ENCODE results near the gene LPP.

LPP gene

DNA sequence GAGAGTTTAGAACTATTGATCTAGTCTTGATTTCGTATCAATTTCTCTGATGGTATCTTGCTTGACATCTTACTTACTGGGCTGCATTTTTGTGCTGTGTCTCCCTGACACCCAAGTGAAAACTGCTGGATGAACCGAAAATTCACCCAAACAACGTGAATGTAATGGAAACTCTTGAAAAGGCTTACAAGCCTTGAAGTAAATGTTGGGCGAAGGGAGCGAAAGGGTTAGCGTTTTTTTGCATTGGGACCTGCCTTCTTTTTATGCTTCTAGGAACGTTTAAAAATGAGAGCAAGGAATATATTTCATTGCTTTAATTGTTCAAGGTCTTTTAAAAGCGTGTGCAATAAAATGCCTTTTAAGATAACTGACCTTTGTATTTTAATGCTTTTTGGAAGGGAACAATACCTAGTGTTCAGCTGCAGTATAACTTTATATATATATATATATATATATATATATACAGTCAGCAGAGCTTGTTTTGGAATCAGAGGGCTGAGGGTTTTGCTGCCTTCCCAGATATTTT is 94.1 kb downstream of the LPP start:
- no peak for DNase-seq (ENCODE audit: low read depth, low spot score)

DNA sequence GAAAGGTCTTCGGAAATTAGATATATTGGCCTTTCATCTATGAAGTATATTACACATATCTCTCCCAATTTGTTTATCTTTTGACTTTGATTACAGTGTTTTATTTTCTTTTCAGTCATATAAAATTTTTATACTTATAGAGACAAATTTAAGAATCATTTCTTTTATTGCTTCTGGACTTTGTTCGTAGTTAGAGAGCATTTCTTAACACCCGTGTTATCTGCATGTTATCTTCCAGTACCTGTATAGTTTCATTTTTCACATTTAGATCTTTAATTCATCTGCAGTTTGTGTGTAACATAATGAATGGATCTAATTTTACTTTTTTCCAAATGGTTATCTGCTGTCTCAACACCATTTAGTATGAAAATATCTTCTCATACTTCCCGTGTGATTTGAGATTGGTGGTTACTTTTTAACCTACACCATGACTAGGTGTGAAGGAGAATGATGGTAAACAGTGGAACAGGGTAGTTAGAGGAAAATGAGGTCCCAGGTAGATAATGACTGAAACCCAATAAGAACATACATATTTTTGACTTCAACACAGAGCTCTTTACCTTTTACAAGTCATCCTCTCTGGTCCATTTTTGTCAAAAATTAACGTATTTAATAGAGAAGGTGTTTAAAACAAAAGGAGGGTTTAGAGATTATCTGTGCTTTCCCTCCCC is 99.3 kb downstream of the LPP start:
- no peak for DNase-seq (ENCODE audit: low read depth, low spot score)

DNA sequence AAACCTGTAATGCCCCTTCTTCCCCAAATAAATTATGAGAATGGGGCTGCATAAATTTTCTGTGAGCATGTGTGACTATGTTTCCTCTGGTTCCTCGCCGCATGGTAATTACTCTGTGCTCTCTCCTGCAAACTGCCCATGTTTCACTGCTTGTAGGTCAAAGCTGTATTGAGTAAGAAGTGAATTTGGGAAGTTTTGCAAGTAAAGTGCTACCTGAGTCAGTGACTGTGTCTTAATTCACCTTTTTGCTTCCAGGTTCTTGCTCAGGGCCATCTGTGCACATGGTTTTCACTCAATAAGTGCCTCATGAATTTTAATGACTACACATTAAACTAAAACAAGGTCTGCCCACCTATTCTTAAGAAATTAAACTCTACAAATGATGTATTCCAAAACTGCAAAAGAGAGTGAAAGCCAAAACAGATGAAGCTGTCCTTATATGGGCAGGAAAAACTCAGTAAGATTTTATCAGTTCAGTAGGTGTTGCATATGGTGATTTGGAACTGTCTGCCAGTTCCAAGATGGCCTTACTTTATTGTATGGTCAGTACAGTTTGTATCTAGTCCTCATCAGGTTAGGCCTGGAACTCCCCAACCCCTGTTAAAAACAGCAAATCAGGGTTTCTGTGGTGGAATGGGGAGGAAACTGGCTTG is 100.0 kb downstream of the LPP start:
- no peak for DNase-seq (ENCODE audit: low read depth, low spot score)

DNA sequence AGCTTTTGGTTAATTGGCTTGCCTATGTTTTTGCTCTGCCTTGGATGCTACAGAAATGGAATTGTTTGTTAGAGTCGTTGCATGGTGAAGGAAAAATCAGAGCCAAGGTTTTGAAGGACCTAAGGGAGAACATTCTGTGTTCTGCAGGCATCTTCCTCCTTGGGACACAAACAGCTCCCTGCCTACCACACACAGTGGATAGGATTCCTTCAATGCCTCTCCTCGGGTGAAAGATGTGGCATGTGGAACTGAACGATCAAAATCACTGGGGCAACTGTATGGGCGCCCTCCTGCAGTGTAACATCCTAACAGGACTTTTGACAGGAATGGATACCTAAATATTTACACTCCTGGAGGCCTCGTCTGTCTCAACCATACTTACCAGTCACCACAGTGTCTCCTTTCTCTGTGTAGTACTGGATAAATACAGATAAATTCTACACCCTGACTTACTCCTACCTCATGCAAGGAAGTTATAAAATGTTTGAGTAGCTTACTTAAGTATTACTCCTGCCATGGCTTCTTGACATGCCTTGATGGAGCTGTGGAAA is 100.6 kb downstream of the LPP start:
- DNase-seq (ENCODE audit: low read depth, low spot score): no peak

DNA sequence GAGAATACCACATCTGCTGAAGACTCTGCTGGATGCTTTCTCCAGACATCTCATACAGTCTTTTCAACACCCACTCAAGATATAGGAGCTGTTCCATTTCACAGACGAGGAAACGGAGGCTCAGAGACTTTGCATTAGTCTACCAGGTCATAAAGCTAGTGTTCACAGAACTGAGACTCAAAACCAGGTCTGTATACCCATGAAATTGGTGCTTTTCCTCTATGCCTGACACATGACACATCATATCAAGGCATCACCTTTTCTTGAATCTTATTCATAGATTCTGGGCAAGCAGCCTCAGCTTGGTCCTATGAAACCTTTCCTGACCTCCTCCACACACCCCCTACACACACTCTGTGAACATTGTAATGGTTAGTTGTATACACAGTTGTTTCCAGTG is 101.2 kb downstream of the LPP start:
- no peak for DNase-seq (ENCODE audit: low read depth, low spot score)

DNA sequence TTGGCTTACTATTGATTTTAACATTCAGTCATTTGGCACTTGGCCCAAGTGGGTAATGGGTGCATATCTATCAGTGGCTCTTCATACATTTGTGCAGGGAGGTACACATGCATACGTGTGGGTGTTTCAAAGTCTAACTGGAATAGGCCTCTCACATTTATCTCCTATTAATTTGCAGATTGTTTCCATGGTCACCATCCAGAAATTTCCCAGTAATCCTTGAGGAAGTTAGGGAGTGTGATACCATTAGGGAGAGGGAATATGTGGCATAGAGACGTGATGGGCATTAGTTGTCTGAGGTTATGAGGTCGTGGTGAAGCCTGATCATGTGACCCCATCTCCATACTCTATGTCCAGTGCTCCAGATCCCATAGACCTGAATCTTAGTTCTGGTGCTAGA is 102.8 kb downstream of the LPP start:
- DNase-seq (ENCODE audit: low read depth, low spot score): no peak

DNA sequence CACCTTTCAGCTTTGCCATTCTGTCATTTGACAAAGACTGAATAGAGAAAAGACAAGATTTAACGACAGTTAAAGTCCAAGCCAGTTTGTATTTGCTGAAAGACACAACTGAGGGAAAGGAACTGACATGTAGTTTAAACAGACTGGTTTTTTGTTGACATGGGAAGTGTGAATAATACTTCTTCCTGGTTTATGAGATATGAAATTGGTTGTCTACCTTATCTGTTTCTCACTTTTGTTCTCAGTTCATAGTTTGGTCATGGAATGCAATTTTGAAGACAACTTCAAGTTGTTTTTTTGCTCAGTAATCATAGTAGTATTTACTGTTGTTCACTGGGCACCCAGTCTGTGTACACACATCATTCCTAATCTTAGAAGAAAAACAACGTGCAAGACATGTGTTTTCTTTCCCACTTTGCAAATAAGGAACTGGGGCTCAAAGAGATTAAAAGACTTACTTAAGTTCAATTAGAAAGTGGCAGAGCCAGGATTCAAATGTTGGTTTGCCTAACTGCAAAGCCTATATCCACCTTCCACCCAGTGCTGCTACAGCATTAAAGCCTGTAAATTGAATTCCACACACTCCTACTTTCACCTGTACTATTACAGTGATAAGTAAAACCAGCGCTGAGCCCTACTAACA is 103.5 kb downstream of the LPP start:
- DNase-seq (ENCODE audit: low read depth, low spot score): no peak

DNA sequence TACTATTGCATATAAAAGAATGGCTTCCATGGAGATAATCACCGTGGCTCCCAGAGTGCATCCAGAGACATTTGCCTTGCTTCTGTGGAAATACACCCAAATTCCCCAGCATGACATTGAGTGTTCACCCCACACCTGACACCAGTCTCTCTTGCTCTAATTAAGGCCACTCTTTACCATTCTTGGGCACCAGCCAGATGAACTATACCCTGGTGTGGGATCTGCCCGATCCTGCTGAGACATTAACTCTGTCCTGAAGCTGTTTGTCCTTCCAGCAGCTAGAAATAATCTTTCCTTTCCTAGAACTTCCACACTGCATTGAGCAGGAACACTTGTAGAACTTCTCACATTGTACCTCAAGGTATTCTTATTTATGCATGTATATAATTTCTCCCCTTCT is 105.2 kb downstream of the LPP start:
- no peak for DNase-seq (ENCODE audit: low read depth, low spot score)

DNA sequence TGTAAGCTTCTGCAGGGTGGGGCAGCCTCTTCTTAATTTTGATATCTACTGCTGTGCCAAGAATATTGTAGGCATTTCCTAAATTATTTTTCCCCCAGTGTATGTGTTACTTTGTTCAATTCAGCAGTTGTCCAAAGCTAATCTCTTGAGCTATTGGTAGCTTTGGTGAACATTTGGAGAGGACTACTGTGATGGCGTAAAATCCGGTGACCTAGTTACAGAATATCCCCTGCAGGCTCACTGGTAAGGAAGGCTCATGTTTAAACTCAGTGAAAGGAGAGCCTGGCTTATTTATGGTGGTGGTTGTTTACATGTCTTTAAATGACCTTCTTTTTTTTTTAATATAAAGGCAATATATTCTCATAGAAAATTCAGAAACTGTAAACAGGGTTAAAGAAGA is 105.6 kb downstream of the LPP start:
- DNase-seq (ENCODE audit: low read depth, low spot score): no peak

DNA sequence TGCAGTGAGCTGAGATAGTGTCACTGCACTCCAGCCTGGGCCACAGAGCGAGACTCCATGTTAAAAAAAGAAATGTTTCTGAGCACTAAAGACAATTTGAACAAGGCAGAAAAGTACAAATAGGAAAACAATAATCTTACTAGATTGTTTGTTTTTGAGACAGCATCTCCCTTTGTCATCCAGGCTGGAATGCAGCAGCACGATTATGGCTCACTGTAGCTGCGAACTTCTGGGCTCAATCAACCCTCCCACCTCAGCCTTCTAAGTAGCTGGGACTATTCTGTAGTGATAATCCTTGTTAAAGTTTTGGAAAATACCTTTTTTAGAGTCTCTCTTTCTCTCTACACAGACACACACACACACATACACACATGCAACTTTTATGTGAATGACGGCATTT is 107.1 kb downstream of the LPP start:
- no peak for DNase-seq (ENCODE audit: low read depth, low spot score)

DNA sequence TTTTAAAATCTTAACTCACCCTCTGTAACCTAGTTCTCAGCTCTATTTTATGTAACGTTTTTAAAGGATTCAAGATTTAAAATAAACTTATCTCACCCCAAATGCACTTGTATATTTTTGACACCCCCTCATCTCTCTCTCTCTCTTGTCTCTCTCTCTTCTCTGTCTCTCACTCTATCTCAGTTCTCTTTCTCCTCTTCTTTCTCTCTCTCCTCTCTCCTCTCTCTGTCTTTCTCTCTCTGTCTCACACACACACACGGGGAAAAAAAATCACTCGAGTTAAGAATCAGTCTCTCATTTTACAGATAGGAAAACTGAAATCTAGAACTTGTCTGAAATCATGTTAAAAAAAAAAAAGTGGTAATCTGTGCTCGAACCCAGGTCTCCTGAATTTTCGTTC is 108.5 kb downstream of the LPP start:
- no peak for DNase-seq (ENCODE audit: low read depth, low spot score)

DNA sequence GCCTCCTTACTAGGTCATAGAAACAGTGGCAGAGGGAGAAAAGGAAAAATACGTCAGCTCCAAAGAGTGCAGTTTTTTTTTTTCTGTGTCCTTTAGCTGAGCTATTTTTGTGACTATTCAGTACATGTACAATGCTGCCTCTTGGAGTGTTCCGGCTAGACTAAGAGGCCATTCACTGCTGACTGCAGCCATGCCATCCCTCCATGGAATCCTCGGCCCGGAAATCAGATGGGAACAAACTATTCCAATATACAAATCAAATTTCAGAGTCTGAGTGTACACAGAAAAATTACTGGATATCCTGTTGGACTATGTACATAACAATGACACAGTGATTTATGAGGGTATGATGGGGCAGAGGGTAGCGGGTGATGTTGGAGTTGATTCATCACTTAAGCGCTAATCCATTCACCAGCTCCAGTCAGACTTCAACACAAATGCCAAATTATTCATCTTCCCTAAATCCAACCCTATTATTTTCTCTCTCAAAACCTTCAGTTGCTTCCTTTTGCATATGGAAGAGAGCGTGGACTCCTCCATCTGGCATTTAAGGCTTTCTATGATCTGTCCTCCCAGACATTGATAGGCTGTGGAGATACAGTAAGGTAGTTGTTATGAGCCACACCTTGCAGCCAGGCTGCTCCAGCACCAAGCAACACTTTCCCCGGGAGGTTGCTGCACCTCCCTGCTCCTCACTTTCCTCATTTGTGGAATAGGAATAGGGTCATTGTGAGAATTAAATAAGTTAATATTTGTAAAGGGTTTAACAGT is 109.1 kb downstream of the LPP start:
- DNase-seq (ENCODE audit: low read depth, low spot score): peak; percentile 82

DNA sequence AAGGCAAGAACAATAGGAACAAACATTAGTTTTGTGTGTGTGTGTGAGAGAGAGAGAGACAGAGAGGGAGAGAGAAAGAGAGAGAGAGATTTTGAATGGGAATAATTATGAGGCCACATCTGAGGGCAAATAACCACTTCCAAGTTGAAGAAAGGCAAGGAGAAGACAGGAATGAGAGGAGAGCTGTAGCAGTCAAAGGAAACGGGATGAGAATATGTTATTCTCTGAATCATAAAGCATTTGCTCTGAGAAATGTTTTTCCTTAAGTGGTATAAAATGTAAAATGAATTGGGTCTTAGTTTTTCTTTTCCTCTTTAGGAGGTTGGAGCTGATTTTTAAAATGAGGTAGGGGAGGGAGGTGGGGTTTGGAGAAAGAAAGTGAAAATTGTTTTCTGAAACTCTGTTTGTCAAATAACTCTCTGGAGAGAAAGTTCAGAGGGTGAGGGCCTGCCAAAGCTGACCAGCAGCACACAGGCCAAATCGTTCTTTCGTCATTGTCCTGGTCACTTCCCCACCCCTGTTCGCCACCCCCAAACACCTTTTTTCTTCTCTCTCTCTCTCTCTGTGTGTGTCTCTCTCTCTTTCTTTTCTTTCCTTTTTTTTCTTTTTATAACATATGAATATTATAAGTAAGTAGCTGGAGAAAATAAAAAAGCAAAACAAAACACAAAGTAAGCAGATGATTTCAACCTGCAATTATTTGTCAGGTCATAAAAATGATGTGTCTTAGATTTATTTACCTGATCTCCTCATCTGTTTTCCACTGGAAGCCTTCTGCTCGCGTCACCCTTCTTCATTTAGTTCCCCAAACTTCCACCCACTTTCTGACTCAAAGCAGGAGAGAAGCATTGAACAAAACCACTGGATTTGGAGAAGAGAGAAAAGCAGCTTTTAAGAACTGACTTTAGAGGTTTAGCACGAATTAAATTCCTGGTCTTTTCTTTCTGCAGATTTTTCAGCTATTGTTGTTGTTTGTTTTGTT is 110.6 kb downstream of the LPP start:
- DNase-seq (ENCODE audit: low read depth, low spot score): peak; percentile 49

DNA sequence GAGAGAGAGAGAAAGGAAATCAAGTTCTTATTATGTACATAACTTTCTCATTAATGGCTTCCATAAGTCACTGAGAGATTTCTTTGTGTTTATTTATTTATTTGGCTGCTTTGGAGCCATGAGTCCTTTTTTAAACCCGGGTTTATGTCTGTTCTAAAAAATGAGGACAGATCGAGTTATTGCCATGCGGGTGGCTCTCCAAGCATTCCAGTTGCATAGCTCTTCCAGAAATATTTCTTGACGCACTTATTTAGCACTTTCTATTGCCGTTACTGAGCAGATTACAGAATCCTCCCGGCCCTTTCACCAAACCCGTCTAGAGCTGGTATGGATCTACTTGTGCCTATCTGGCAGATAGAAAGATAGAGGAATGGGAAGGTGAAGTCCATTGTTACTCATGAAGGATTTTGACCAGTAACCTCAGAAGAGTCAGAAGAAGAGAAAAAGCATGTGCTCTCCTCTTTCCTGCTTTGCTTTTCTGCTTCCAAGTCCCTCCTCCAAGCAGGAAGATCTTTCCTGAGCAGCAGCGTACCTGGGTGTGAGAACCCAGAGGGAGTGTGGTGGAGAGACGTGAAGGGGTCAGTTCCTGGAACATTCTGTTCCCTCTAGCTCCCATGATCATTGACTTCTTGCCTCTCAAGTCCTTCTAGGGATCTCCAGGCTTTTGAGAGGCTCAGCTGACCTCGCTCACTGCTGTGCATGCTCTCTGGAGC is 112.8 kb downstream of the LPP start:
- peak; percentile 84 for DNase-seq (ENCODE audit: low read depth, low spot score)

DNA sequence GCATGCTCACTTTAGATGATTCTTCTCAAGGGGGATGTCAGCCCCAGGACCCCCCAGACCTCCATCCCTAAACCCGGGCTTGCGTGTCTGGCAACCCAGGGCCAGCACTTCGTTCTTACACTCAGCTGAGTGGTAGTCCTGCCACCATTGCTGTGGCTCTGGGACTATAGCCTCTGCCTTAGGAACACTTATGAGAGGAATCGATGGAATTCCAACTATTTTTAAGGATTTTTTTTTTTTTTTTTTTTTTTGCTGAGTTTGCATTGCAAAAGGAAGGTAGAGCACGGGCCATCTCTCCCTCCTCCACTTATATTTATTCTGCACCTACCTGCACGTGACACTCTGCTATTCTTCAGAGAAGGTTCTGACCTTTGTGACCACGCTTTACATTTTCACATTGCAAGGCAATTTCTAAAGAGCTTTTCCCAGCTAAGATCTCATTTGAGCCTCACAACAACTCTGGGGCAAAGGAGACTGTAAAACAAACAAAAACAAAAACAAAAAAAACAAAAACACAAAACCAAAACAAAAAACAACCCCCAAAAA is 113.9 kb downstream of the LPP start:
- DNase-seq (ENCODE audit: low read depth, low spot score): no peak

DNA sequence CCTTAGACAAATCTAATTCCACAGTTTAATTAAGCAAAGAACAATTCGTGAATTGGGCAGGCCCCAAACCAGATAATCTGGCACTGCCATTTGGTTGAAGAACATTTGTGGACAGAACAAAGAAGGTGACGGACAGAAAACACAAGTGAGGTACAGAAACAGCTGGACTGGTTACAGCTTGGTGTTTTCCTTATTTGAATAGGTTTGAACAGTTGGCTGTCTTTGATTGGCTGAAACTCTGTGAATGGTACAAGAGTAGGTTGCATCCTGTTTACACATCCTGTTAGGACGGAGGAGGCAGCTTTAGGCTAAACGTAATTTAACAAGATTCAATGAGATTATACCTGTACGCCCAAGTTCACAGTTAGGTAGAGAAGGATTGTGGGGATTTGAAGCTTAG is 114.4 kb downstream of the LPP start:
- no peak for DNase-seq (ENCODE audit: low read depth, low spot score)

DNA sequence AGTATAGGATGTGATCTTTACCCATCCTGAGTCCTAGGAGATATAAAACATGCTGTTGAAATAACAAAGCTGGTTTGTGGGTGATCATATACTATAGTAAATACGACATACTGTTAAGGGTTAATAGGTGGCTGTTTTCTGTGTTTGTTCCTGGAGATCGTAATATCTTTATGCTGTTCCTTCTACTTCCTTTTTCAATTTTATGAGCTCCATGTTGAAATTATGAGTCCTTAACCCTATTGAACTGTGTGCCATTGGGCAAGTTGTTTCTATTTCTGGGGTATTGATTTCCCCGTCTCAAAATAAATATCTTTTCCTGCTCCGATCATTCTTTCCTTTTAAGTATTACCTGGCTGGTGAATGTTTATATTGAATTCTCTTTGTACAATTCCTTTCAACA is 115.1 kb downstream of the LPP start:
- no peak for DNase-seq (ENCODE audit: low read depth, low spot score)

DNA sequence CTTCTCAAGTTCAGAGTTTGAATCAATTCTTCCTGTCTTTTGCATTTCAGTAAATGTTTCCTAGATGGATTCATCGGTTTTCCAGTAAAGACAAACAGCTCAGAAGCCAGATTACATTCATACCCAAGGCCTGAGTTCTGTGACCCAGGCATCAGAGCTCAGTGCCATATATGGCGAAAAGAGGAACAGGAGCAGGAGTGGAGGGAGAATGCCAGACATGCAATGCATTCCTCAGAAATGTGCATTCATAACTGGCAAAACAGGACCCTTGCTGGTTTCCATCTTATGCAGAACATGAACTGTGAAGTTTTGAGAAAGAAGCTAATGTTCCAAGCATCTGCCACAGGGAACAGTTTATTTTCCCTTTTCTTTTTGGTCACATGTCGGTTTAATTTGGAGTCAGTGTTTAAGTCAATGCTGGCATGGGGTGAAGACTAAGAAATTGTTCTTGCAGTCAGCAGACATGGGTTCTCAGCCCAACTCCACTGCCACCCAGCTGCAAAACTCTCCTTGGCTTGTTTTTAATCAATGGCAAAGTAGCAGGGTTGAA is 116.5 kb downstream of the LPP start:
- peak; percentile 95 for DNase-seq (ENCODE audit: low read depth, low spot score)

DNA sequence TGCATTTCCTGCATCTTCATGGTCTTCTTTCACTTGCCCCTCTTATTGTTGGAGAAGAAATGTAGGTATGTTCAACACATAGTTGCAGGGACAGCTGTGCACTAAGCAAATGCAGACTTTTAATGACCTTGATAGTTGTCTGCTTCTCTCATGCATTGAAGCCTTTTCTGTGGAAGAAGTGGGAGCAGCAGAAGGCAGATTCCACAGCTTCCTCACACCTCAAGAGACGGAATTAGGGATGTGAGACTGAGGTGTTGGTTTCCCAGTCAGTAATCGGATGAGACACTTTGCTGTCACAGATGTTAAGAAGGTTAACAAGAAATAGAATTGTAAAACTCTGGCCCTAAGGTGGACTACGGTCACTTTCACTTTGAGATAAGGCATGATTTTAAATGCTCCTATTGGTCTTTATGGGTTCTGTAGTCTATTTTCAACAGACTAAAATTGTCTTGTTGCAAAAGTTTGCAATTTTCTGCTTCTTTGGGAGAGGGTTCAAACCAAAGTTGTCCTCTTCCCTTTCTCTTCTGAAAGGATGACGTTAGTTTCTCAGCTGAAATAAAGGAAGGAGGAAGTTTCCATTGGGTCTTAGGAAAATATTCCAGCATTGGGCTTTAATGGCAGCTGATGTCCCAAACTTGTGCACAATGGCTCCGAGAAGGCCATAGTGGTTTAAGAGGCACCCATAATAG is 117.4 kb downstream of the LPP start:
- no peak for DNase-seq (ENCODE audit: low read depth, low spot score)

Data from astrocyte of the hippocampus (primary cell).